NT2/D1 (cell line): ENCODE results near the gene SLCO3A1.

Experiments
- SUZ12 ChIP-seq: IDR thresholded peaks from 2 replicates; pipeline ENCODE4 v1.6.1; 2011; ENCODE audit not compliant: insufficient read length, insufficient read depth; ENCODE audit errors: extremely low read depth
- YY1 ChIP-seq: IDR thresholded peaks from 2 replicates; pipeline ENCODE4 v1.6.1; 2011; ENCODE audit not compliant: insufficient read length, insufficient read depth
- ZNF274 ChIP-seq: IDR thresholded peaks from 2 replicates; pipeline ENCODE4 v1.6.1; 2011; ENCODE audit warnings: mild to moderate bottlenecking, low read depth, low read length

GRCh38 chr15:92035551-92035950 lies 182.0 kb downstream of the SLCO3A1 start:
- TF ChIP-seq YY1 = no peak
- no peak for TF ChIP-seq ZNF274
- no peak for TF ChIP-seq SUZ12
